NCI-H1436 treated with DMSO at 0.1 percent for 48 hours (cell line): ENCODE measurements around the gene CFAP99.
"Not testable (repeated sequence)": the region's sequence is repeated elsewhere in the genome, so short reads cannot be mapped to it uniquely, and the experiment has no call there.

Experiments used
- DNase-seq: peaks from one replicate; lab custom pipeline; 2025; lab: John Stamatoyannopoulos, UW

Gene CFAP99

GRCh38 chr4:2449051-2449450 is 30.3 kb downstream of the CFAP99 start:
- no peak for DNase-seq

GRCh38 chr4:2449511-2450392 is 31.0 kb downstream of the CFAP99 start:
- no peak for DNase-seq

GRCh38 chr4:2450394-2451035 is 31.8 kb downstream of the CFAP99 start:
- no peak for DNase-seq

- DNase-seq: no peak
Observed at GRCh38 chr4:2451036-2451520, 32.3 kb downstream of the CFAP99 start.

GRCh38 chr4:2451821-2452785 is 33.3 kb downstream of the CFAP99 start:
- no peak for DNase-seq

GRCh38 chr4:2457481-2458295 is 38.9 kb downstream of the CFAP99 start:
- DNase-seq: no peak

GRCh38 chr4:2458546-2459491 is 40.1 kb downstream of the CFAP99 start:
- DNase-seq: no peak

GRCh38 chr4:2459589-2460349 is 41.0 kb downstream of the CFAP99 start:
- DNase-seq: no peak

GRCh38 chr4:2461246-2461960 is 42.6 kb downstream of the CFAP99 start:
- DNase-seq: no peak

GRCh38 chr4:2462218-2462991 is 43.6 kb downstream of the CFAP99 start:
- no peak for DNase-seq

GRCh38 chr4:2462992-2463762 is 44.4 kb downstream of the CFAP99 start:
- no peak for DNase-seq

GRCh38 chr4:2465032-2465431 is 46.3 kb downstream of the CFAP99 start:
- DNase-seq: no peak

GRCh38 chr4:2465544-2465943 is 46.8 kb downstream of the CFAP99 start:
- DNase-seq: not testable (repeated sequence)

- peak; percentile 82 for DNase-seq
Observed at GRCh38 chr4:2468456-2469191, 49.9 kb downstream of the CFAP99 start, which contains the start of gene RNF4. Gene RNF4 (plus strand): TSS chr4:2469106. CDS start chr4:2490494, 21,388 bp downstream.

GRCh38 chr4:2469192-2469984 is 50.6 kb downstream of the CFAP99 start:
- no peak for DNase-seq
